DOHH2 (cell line): Measurements from ENCODE around the gene DNAJC11.

Experiments used
- H3F3A ChIP-seq: fragments of 200-600 bp; sonication (generic), shearing (Covaris generic); 2 replicates; pipeline ENCODE4 v1.6.0; 2016; ENCODE audit warnings: antibody characterized with exemption, mild to moderate bottlenecking; ENCODE audit not compliant: control insufficient read depth, insufficient read depth
- H3K27ac ChIP-seq: fragments of 200-600 bp; sonication (generic); 2 replicates; pipeline ENCODE4 v1.5.1; 2014; ENCODE audit warnings: low read depth, mild to moderate bottlenecking, low read length, moderate library complexity
- H3K27me3 ChIP-seq: fragments of 200-600 bp; sonication (generic); 2 replicates; pipeline ENCODE4 v1.6.1; 2014; ENCODE audit warnings: mild to moderate bottlenecking, low read length, mixed read lengths; ENCODE audit not compliant: control insufficient read depth
- H3K36me3 ChIP-seq: fragments of 200-600 bp; sonication (generic); 2 replicates; pipeline ENCODE4 v1.6.1; 2014; ENCODE audit warnings: mild to moderate bottlenecking, low read length, moderate library complexity, mixed read lengths; ENCODE audit not compliant: control insufficient read depth
- H3K4me1 ChIP-seq: fragments of 200-600 bp; sonication (generic); 2 replicates; pipeline ENCODE4 v1.6.1; 2014; ENCODE audit warnings: mild to moderate bottlenecking, low read length, mixed read lengths; ENCODE audit not compliant: control insufficient read depth
- H3K4me2 ChIP-seq: fragments of 200-600 bp; sonication (generic); 2 replicates; pipeline ENCODE4 v1.6.0; 2014; ENCODE audit warnings: mild to moderate bottlenecking, low read length, moderate library complexity
- H3K4me3 ChIP-seq: fragments of 200-600 bp; sonication (generic); 2 replicates; pipeline ENCODE4 v1.5.1; 2014; ENCODE audit warnings: mild to moderate bottlenecking, low read length, mixed read lengths
- H3K79me2 ChIP-seq: fragments of 200-600 bp; sonication (generic); 2 replicates; pipeline ENCODE4 v1.6.1; 2014; ENCODE audit warnings: mild to moderate bottlenecking, low read length, mixed read lengths; ENCODE audit not compliant: control insufficient read depth
- H3K9me2 ChIP-seq: fragments of 200-600 bp; sonication (generic); replicated peaks from 2 replicates; pipeline ENCODE4 v1.6.1; 2014; ENCODE audit warnings: mild to moderate bottlenecking, low read length, mixed read lengths; ENCODE audit not compliant: control insufficient read depth
- H3K9me3 ChIP-seq: fragments of 200-600 bp; sonication (generic); 2 replicates; pipeline ENCODE4 v1.6.1; 2014; ENCODE audit warnings: antibody characterized with exemption, low read length, mixed read lengths; ENCODE audit not compliant: control insufficient read depth, insufficient read depth
- H4K20me1 ChIP-seq: fragments of 200-600 bp; sonication (generic); 2 replicates; pipeline ENCODE4 v1.6.0; 2014; ENCODE audit warnings: low read depth, mild to moderate bottlenecking, antibody characterized with exemption, low read length, moderate library complexity; ENCODE audit not compliant: control insufficient read depth, insufficient read depth
- EZH2phosphoT487 ChIP-seq: fragments of 200-600 bp; sonication (generic); IDR thresholded peaks from 2 replicates; pipeline ENCODE4 v1.6.1; 2017; ENCODE audit warnings: borderline replicate concordance, mild to moderate bottlenecking, antibody characterized with exemption, low read length, moderate library complexity, mixed read lengths
- TF ChIP-seq, protein P1 (sequence below): fragments of 200-600 bp; sonication (generic); IDR thresholded peaks from one replicate; pipeline ENCODE4 v1.5.1; 2014; ENCODE audit warnings: antibody characterized with exemption, mild to moderate bottlenecking, low read depth, low read length; ENCODE audit not compliant: poor library complexity, severe bottlenecking

DNAJC11 gene

DNA sequence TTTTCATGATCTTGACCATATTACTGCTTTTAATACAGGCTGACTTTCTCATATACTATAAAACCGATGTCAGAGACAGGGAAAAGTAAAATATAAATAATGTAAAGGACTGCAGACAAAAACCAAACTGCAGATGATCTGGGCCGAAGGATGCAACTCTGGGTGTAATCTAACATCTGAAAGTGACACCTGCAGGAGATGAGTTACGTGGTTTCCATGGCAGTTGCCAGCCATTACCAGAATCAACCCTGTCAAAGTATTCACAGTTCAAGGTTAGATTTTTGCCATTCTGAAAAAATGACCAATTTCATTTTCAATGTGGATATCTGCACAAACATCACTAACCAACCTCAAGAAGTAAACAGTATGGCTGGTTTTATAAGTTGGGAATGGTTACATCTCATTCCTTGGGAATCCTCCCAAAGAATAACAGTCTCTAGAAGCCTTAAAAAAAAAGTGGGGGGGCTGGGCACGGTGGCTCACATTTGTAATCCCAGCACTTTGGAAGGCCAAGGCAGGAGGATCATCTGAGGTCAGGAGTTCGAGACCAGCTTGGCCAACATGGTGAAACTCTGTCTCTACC, 27.7 kb downstream of the DNAJC11 start:
- no peak overlapping the region for H3K27ac ChIP-seq

DNA sequence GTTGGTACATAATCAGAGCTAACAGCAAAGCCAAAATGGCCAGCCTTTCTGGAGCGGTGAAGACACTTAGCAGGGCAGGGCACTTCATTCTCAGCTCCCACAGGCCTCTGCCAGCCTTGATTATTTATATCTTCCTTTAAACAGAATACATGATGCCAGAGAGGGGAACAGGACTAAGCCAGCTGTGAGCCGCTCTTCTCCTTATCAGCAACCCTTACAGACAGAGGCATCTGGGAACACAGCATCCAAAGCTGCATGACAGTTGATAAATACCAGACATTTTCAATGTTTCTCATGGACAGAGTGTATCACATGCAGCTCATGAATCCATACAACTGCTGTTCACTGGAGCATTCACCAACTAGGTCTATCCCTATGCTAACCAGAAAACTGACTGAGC, 29.1 kb downstream of the DNAJC11 start:
- no peaks in the 10 kb centered on the region for H3K4me1 ChIP-seq
- no peak overlapping the region for H3K27ac ChIP-seq
- H3K4me2 ChIP-seq: no peak overlapping the region
- no peaks in the 10 kb centered on the region for H3K27me3 ChIP-seq
- H3F3A ChIP-seq: no peaks in the 10 kb centered on the region
- no peaks in the 10 kb centered on the region for H4K20me1 ChIP-seq
- no peaks in the 10 kb centered on the region for H3K9me3 ChIP-seq
- TF ChIP-seq EZH2phosphoT487: no peak
- TF ChIP-seq, protein P1, sequence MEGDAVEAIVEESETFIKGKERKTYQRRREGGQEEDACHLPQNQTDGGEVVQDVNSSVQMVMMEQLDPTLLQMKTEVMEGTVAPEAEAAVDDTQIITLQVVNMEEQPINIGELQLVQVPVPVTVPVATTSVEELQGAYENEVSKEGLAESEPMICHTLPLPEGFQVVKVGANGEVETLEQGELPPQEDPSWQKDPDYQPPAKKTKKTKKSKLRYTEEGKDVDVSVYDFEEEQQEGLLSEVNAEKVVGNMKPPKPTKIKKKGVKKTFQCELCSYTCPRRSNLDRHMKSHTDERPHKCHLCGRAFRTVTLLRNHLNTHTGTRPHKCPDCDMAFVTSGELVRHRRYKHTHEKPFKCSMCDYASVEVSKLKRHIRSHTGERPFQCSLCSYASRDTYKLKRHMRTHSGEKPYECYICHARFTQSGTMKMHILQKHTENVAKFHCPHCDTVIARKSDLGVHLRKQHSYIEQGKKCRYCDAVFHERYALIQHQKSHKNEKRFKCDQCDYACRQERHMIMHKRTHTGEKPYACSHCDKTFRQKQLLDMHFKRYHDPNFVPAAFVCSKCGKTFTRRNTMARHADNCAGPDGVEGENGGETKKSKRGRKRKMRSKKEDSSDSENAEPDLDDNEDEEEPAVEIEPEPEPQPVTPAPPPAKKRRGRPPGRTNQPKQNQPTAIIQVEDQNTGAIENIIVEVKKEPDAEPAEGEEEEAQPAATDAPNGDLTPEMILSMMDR: no peak
- H3K79me2 ChIP-seq: no peaks in the 10 kb centered on the region; the same call in 1 of the 2 replicates
- H3K4me3 ChIP-seq: no peak overlapping the region
- H3K36me3 ChIP-seq: peaks cover 46% of the 10 kb centered on the region
- H3K9me2 ChIP-seq: no peaks in the 10 kb centered on the region

More for the DNA sequence above, 27.7 kb downstream of the DNAJC11 start:
- H3K36me3 ChIP-seq: peaks cover 53% of the 10 kb centered on the region
- H3K4me3 ChIP-seq: no peak overlapping the region
- no peaks in the 10 kb centered on the region for H3K9me3 ChIP-seq
- H3K4me1 ChIP-seq: no peaks in the 10 kb centered on the region
- H3F3A ChIP-seq: no peaks in the 10 kb centered on the region
- no peaks in the 10 kb centered on the region for H4K20me1 ChIP-seq
- H3K79me2 ChIP-seq: no peaks in the 10 kb centered on the region; the same call in 1 of the 2 replicates
- H3K27me3 ChIP-seq: no peaks in the 10 kb centered on the region
- H3K9me2 ChIP-seq: no peaks in the 10 kb centered on the region
- no peak overlapping the region for H3K4me2 ChIP-seq
- TF ChIP-seq, protein P1: no peak
- TF ChIP-seq EZH2phosphoT487: no peak

DNA sequence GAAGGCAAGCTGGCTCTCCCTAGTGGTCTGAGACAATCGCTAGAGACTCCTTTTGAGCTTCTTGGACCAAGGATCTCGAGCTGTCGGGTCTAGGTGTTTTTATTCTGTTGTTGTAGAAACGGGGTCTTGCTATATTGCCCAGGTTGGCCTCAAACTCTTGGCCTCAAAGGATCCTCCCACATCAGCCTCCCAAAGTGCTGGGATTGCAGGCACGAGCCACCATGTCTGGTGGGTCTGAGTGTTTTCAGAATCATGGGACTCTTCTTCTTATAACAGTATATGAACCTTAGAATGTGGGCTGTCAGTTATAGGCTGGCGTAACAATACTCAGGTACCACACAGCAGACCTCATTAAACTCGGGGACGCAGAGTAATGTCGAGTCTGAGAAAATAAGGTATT, 33.1 kb downstream of the DNAJC11 start:
- no peaks in the 10 kb centered on the region for H3K27me3 ChIP-seq
- peaks cover 4% of the 10 kb centered on the region; the same call in 1 of the 2 replicates for H3K79me2 ChIP-seq
- H3K27ac ChIP-seq: no peak overlapping the region
- no peaks in the 10 kb centered on the region for H3K9me2 ChIP-seq
- peaks cover 48% of the 10 kb centered on the region for H3K36me3 ChIP-seq
- no peaks in the 10 kb centered on the region for H3F3A ChIP-seq
- TF ChIP-seq EZH2phosphoT487: no peak
- TF ChIP-seq, protein P1: no peak
- H3K9me3 ChIP-seq: no peaks in the 10 kb centered on the region
- no peak overlapping the region for H3K4me2 ChIP-seq
- no peaks in the 10 kb centered on the region for H4K20me1 ChIP-seq
- no peaks in the 10 kb centered on the region for H3K4me1 ChIP-seq
- no peak overlapping the region for H3K4me3 ChIP-seq
